ENCODE data around the gene TPST1.
A peak's percentile ranks its signal among the peaks of the same experiment; 100 is the strongest.
"Not testable (repeated sequence)": the region's sequence is repeated elsewhere in the genome, so short reads cannot be mapped to it uniquely, and the experiment has no call there.

Gene TPST1

GRCh38 chr7:66331883-66332282 lies 126.7 kb downstream of the TPST1 start:
- DNase-seq (ENCODE audit: low spot score), result no peak

- no peak for DNase-seq (ENCODE audit: low spot score)
Measured at GRCh38 chr7:66333443-66333842, 128.3 kb downstream of the TPST1 start.

GRCh38 chr7:66335318-66335717 lies 130.2 kb downstream of the TPST1 start:
- no peak for DNase-seq (ENCODE audit: low spot score)

- DNase-seq (ENCODE audit: low spot score), result no peak
Measured at GRCh38 chr7:66336760-66337159, 131.6 kb downstream of the TPST1 start.

GRCh38 chr7:66339141-66339540 lies 134.0 kb downstream of the TPST1 start:
- no peak for DNase-seq (ENCODE audit: low spot score)

- DNase-seq (ENCODE audit: low spot score), result no peak
Measured at GRCh38 chr7:66344166-66344565, 139.0 kb downstream of the TPST1 start.

GRCh38 chr7:66348531-66348930 lies 143.4 kb downstream of the TPST1 start:
- DNase-seq (ENCODE audit: low spot score), result no peak

GRCh38 chr7:66348959-66349358 lies 143.8 kb downstream of the TPST1 start:
- DNase-seq (ENCODE audit: low spot score), result no peak

- peak; percentile 72 for DNase-seq (ENCODE audit: low spot score)
Measured at GRCh38 chr7:66352071-66352470, 146.9 kb downstream of the TPST1 start.

- no peak for DNase-seq (ENCODE audit: low spot score)
Measured at GRCh38 chr7:66353547-66353946, 148.4 kb downstream of the TPST1 start.

GRCh38 chr7:66355756-66356155 lies 150.6 kb downstream of the TPST1 start:
- no peak for DNase-seq (ENCODE audit: low spot score)

- no peak for DNase-seq (ENCODE audit: low spot score)
Measured at GRCh38 chr7:66356277-66356721, 151.2 kb downstream of the TPST1 start.

GRCh38 chr7:66357087-66357486 lies 152.0 kb downstream of the TPST1 start:
- no peak for DNase-seq (ENCODE audit: low spot score)

- DNase-seq (ENCODE audit: low spot score), result no peak
Measured at GRCh38 chr7:66359656-66360211, 154.6 kb downstream of the TPST1 start.

- no peak for DNase-seq (ENCODE audit: low spot score)
Measured at GRCh38 chr7:66362136-66362535, 157.0 kb downstream of the TPST1 start.

- DNase-seq (ENCODE audit: low spot score), result no peak
Measured at GRCh38 chr7:66363635-66364034, 158.5 kb downstream of the TPST1 start.

GRCh38 chr7:66365031-66365430 lies 159.9 kb downstream of the TPST1 start:
- DNase-seq (ENCODE audit: low spot score), result not testable (repeated sequence)

GRCh38 chr7:66371096-66371824 lies 166.1 kb downstream of the TPST1 start:
- DNase-seq (ENCODE audit: low spot score), result no peak

- DNase-seq (ENCODE audit: low spot score), result not testable (repeated sequence)
Measured at GRCh38 chr7:66374141-66374840, 169.2 kb downstream of the TPST1 start.

GRCh38 chr7:66376264-66376945 lies 171.3 kb downstream of the TPST1 start:
- no peak for DNase-seq (ENCODE audit: low spot score)

GRCh38 chr7:66377045-66377444 lies 171.9 kb downstream of the TPST1 start:
- no peak for DNase-seq (ENCODE audit: low spot score)

GRCh38 chr7:66377714-66378113 lies 172.6 kb downstream of the TPST1 start:
- DNase-seq (ENCODE audit: low spot score), result no peak

Data from iPS-NIHi11 (cell line).